Mesodermal cell (in vitro differentiated cells): ENCODE data around the gene C1orf116.
A peak's percentile ranks its signal among the peaks of the same experiment; 100 is the strongest.

ENCODE experiments used
- H3K27ac ChIP-seq: 2 replicates; pipeline ENCODE4 v1.7.0; 2013; ENCODE audit warnings: mild to moderate bottlenecking, low read depth, low read length, moderate library complexity; ENCODE audit not compliant: severe bottlenecking
- H3K36me3 ChIP-seq: 2 replicates; pipeline ENCODE4 v1.7.1; 2013; ENCODE audit warnings: mild to moderate bottlenecking, low read length, moderate library complexity; ENCODE audit not compliant: control insufficient read depth, insufficient read depth
- H3K4me1 ChIP-seq: one replicate; pipeline ENCODE4 v1.7.1; 2013; ENCODE audit warnings: mild to moderate bottlenecking, low read length; ENCODE audit not compliant: insufficient read depth, control insufficient read depth, poor library complexity, severe bottlenecking
- H3K4me3 ChIP-seq: 2 replicates; pipeline ENCODE4 v1.7.0; 2013; ENCODE audit warnings: low read length, control low read depth, mild to moderate bottlenecking; ENCODE audit not compliant: insufficient read depth, poor library complexity, severe bottlenecking; ENCODE audit errors: extremely low read depth
- H3K9me3 ChIP-seq: 2 replicates; pipeline ENCODE4 v1.7.1; 2013; ENCODE audit warnings: mild to moderate bottlenecking, low read length, moderate library complexity; ENCODE audit not compliant: control insufficient read depth
- WGBS, 2 experiments: methylation state at CpG; one replicate each; pipeline ENCODE4 v1.1.5; 2013; ENCODE audit warnings: missing lambda C conversion rate in 2 of 2; ENCODE audit not compliant: insufficient coverage in 2 of 2; 5-methylcytosine and 5-hydroxymethylcytosine counted together

Gene C1orf116

GRCh38 chr1:207006914-207007313 lies 25.6 kb downstream of the C1orf116 start:
- no peak overlapping the region for H3K4me3 ChIP-seq
- 75 to 96% methylated on average over 2 to 3 of the region's 3 CpGs for WGBS, 2 experiments
- H3K4me1 ChIP-seq = peaks cover 25% of the 10 kb centered on the region
- peaks cover 5% of the 10 kb centered on the region for H3K9me3 ChIP-seq
- peak overlapping the region; percentile 92 for H3K27ac ChIP-seq
- H3K36me3 ChIP-seq = no peaks in the 10 kb centered on the region

DNA sequence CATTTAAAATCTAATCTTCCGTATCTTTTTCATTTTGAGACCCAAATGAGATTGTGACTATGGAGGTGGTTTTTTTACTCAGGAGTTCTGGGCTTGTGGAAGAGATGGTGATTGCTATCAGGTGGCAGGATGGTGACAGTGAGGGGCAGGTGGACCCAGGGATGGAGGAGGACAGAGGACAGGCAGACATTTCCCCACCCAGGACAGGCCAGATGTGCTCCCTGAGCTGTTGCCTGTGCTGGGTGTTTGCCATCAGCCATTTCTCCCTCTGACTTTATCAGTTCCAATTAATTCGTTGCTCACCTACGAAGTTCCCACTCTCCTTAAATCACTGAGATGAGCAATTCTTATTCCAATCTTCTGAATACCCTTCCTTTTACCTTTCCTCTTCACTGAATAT lies 26.5 kb downstream of the C1orf116 start:
- Histone ChIP-seq H3K4me3 (no peak overlapping the region), H3K4me1 (peaks cover 25% of the 10 kb centered on the region), H3K9me3 (peaks cover 5% of the 10 kb centered on the region), H3K27ac (no peak overlapping the region), H3K36me3 (no peaks in the 10 kb centered on the region)
- WGBS, 2 experiments = 74 to 81% methylated on average over 2 of the region's 3 CpGs

- peaks cover 25% of the 10 kb centered on the region for H3K4me1 ChIP-seq
- no peaks in the 10 kb centered on the region for H3K36me3 ChIP-seq
- peaks cover 5% of the 10 kb centered on the region for H3K9me3 ChIP-seq
- no peak overlapping the region for H3K27ac ChIP-seq
- WGBS, 2 experiments = 43 to 48% methylated on average over 8 of the region's 9 CpGs
- no peak overlapping the region for H3K4me3 ChIP-seq
Measured at GRCh38 chr1:207004931-207005830, 27.4 kb downstream of the C1orf116 start.

- 54 to 84% methylated on average over 4 of the region's 4 CpGs for WGBS, 2 experiments
- no peak overlapping the region for H3K4me3 ChIP-seq
- H3K9me3 ChIP-seq = peaks cover 4% of the 10 kb centered on the region
- H3K27ac ChIP-seq = no peak overlapping the region
- H3K36me3 ChIP-seq = no peaks in the 10 kb centered on the region
- peaks cover 22% of the 10 kb centered on the region for H3K4me1 ChIP-seq
Measured at GRCh38 chr1:207003210-207003609, 29.3 kb downstream of the C1orf116 start.

DNA sequence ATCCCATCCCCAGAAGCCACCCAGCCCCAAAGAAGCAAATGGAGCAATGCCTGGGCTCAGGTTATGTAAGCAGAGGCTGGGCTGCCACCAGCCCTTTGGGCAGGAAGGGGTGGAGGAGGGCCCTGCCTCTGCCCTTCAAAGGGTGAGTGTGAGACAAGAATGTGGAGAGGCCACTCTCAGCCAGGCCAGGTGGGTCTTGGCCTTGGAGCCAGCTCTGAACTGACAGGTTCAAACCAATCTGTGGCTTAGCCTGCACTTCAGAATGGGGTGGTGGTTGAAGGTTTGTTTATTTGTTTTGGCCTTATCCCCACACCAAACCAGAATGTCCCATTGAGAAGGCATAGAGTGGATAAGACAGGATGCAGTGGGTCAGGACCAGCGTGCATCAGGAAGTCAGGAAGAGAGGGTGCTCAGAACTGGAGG lies 29.8 kb downstream of the C1orf116 start:
- H3K4me1 ChIP-seq = peaks cover 20% of the 10 kb centered on the region
- no peaks in the 10 kb centered on the region for H3K36me3 ChIP-seq
- H3K27ac ChIP-seq = no peak overlapping the region
- H3K9me3 ChIP-seq = no peaks in the 10 kb centered on the region
- WGBS, 2 experiments = 100% methylated on average over 1 of the region's 1 CpG
- no peak overlapping the region for H3K4me3 ChIP-seq

- Histone ChIP-seq H3K36me3 (no peaks in the 10 kb centered on the region), H3K9me3 (no peaks in the 10 kb centered on the region), H3K4me3 (no peak overlapping the region), H3K4me1 (peaks cover 9% of the 10 kb centered on the region), H3K27ac (no peak overlapping the region)
- WGBS, 2 experiments = 96% methylated on average over 3 of the region's 5 CpGs; no CpG with 5 or more reads in 1 of the 2 experiments
Measured at GRCh38 chr1:207001492-207002245, 30.9 kb downstream of the C1orf116 start.

DNA sequence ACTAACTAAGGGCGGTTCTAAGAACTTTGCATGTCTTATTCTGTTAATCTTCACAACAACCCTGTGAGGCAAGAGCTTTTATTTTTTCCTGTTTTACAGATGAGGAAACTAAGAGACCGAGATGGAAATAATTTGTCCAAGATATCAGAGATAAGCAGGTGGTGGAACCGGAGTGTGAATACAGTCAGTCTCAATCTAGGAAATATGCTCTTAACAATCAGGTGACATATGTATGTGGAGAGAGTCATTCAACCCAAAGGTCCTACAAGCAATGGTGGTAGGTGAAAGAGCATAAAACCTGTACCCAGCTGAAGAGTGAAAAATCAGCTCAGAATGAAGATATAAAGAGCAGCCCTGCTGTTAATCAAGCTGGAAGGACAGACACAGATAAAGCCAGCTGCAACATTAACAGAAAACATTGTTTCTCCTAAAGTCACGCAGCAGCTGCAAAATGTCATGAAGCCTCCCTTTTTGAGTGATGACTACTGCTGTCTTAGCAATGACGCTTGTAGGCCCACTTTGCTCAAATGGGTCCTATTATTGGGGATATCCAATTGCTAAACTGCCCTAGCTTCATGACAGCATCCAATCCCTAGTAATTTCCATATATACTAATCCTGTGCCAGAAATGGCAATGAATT lies 31.8 kb downstream of the C1orf116 start:
- H3K27ac ChIP-seq = no peak overlapping the region

GRCh38 chr1:206998816-206999215 lies 33.7 kb downstream of the C1orf116 start:
- no peaks in the 10 kb centered on the region for H3K36me3 ChIP-seq
- no peak overlapping the region for H3K27ac ChIP-seq
- no CpG with 5 or more reads among the region's 2 CpGs for WGBS, 2 experiments
- no peak overlapping the region for H3K4me3 ChIP-seq
- no peaks in the 10 kb centered on the region for H3K9me3 ChIP-seq
- H3K4me1 ChIP-seq = peaks cover 4% of the 10 kb centered on the region

More for the DNA sequence above, 31.8 kb downstream of the C1orf116 start:
- H3K4me1 ChIP-seq = peaks cover 4% of the 10 kb centered on the region
- no peaks in the 10 kb centered on the region for H3K36me3 ChIP-seq
- no peak overlapping the region for H3K4me3 ChIP-seq
- WGBS, 2 experiments = 80 to 100% methylated on average over 4 of the region's 5 CpGs
- H3K9me3 ChIP-seq = no peaks in the 10 kb centered on the region

- Histone ChIP-seq H3K9me3 (no peaks in the 10 kb centered on the region), H3K4me1 (no peaks in the 10 kb centered on the region), H3K36me3 (no peaks in the 10 kb centered on the region), H3K4me3 (no peak overlapping the region), H3K27ac (no peak overlapping the region)
Measured at GRCh38 chr1:206992790-206993189, 39.8 kb downstream of the C1orf116 start.

GRCh38 chr1:206987873-206988272 lies 44.7 kb downstream of the C1orf116 start:
- Histone ChIP-seq H3K4me1 (no peaks in the 10 kb centered on the region), H3K9me3 (no peaks in the 10 kb centered on the region), H3K4me3 (no peak overlapping the region), H3K36me3 (no peaks in the 10 kb centered on the region), H3K27ac (no peak overlapping the region)
- WGBS, 2 experiments = 100% methylated on average over 1 of the region's 1 CpG; no CpG with 5 or more reads in 1 of the 2 experiments
